ENCODE results near the gene MX1.

Gene MX1

DNA sequence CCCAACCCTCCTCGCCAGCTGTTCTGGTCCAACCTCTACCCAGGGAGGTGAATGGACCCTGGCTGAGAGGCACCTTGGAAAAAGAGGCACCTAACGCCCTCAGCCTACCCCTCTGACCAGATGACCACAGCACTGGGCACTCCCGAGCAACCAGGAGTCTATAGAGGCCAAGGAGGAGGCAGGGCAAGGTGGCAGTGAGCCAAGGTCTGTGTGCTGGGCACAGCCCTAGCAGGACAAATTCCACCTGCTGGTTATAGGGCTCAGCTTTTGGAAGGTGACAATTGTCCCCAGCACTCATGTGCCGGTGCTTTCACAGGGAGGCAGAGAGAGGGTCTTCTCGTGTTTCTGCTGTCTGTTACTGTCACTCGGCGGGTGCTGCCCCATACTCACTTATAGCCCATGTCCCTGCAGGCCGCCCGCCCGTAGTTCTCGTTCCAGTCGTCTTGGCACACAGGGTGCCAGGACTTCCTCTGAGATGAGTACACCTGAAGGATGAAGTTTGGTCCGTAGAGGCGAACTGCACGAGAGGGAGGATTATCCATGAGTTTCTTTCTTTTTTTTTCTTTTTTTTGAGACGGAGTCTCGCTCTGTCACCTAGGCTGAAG lies 54.1 kb downstream of the MX1 start:
- Mint-ChIP-seq H3K4me1 (peaks cover 24% of the 10 kb centered on the region), H3K27me3 (peaks cover 68% of the 10 kb centered on the region), H3K9me3 (no peaks in the 10 kb centered on the region), H3K4me3 (no peak overlapping the region), H3K27ac (no peak overlapping the region), H3K36me3 (no peaks in the 10 kb centered on the region)
- ATAC-seq = no peak

DNA sequence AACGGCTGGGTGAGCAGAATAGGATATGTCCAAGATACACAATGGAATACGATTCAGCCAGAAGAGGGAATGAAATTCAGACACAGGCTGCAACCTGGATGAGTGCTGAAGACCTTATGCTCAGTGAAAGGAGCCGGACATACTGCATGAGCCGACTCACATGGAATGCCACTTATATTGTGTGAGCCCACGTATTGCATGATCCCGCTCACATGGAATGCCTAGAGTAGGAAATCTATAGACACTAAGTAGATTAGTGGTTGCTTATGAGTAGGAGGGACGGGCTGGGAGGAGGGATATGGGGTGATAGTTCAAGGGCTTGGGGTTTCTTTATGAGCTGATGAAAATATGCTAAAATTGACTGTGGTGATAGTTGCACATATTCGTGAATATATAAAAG lies 55.2 kb downstream of the MX1 start:
- Mint-ChIP-seq H3K4me1 (peaks cover 24% of the 10 kb centered on the region), H3K27me3 (peaks cover 68% of the 10 kb centered on the region)

DNA sequence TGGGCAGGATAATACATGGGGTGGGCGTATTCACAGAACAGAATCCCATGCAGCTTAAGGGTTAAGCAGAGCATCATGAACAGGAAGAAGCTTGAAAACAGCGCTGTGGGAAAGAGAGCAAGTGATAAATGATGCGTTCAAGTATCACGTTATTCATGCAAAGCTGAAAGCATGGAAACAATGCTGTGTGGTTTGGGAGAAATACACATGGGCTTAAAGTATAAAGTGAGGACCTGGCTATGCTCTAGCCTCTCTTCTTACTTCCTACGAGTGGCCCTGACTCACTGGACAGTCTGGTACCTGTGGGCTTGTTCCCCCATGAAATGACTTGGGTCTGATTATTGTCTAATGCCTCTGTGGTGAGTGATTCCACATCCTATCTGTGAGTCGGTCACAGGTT lies 56.3 kb downstream of the MX1 start:
- ATAC-seq = no peak
- no peaks in the 10 kb centered on the region for H3K9me3 Mint-ChIP-seq
- no peak overlapping the region for H3K4me3 Mint-ChIP-seq
- H3K27ac Mint-ChIP-seq = no peak overlapping the region
- H3K27me3 Mint-ChIP-seq = peaks cover 72% of the 10 kb centered on the region
- H3K36me3 Mint-ChIP-seq = no peaks in the 10 kb centered on the region
- peaks cover 21% of the 10 kb centered on the region for H3K4me1 Mint-ChIP-seq

More for the DNA sequence above, 55.2 kb downstream of the MX1 start:
- Mint-ChIP-seq H3K4me3 (no peak overlapping the region), H3K9me3 (no peaks in the 10 kb centered on the region), H3K36me3 (no peaks in the 10 kb centered on the region), H3K27ac (no peak overlapping the region)
- ATAC-seq = no peak

DNA sequence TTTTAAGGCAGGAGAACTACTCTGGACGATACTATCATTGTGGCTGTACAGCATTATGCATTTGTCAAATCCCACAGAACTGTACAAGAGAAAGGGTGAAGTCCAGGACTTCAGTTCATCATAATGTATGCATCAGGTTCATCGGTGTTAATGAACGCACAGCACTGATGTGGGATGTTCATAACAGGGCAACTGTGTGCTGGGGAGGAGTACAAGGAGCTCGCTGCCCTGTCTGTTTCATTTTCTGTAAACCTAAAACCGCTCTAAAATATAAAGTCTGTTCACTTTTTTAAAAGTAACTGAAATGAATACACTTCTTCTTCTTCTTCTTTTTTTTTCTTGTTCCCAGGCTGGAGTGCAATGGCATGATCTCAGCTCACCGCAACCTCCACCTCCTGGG lies 56.9 kb downstream of the MX1 start:
- Mint-ChIP-seq H3K27ac (no peak overlapping the region), H3K36me3 (no peaks in the 10 kb centered on the region), H3K9me3 (no peaks in the 10 kb centered on the region), H3K27me3 (peaks cover 68% of the 10 kb centered on the region), H3K4me1 (peaks cover 14% of the 10 kb centered on the region), H3K4me3 (no peak overlapping the region)
- no peak for ATAC-seq

DNA sequence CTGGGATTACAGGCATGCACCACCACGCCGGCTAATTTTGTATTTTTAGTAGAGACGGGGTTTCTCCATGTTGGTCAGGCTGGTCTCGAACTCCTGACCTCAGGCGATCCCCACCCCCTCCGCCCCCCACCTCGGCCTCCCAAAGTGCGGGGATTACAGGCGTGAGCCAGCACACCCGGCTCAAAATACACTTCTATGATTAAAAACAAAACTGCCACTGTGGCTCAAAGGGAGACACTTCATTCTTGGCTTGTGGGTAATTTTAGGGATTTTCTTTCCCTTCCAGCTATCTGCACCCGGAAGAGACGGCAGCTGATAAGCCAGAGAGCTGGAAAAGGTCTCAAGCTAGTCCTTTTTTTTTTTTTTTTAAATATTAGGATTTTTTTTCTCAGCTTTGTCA lies 57.4 kb downstream of the MX1 start:
- Mint-ChIP-seq H3K27ac (no peak overlapping the region), H3K36me3 (no peaks in the 10 kb centered on the region), H3K4me3 (no peak overlapping the region), H3K27me3 (peaks cover 68% of the 10 kb centered on the region), H3K4me1 (peaks cover 13% of the 10 kb centered on the region), H3K9me3 (no peaks in the 10 kb centered on the region)
- ATAC-seq = no peak

DNA sequence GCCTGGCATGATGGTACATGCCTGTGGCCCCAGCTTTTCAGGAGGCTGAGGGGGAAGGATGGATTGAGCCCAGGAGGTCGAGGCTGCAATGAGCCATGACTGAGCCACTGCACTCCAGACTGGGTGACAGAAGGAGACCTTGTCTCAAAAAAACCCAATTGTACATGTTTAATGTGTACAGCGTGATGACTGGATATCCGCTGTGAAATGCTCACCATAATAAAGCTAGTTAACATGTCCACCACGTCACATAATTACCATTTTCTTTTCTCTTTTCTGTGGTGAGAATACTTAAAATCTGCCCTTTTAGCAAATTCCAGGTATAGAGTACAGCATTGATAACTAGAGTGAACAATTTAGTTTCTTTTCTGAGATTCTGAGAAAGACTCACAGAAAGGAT lies 57.9 kb downstream of the MX1 start:
- H3K9me3 Mint-ChIP-seq = no peaks in the 10 kb centered on the region

DNA sequence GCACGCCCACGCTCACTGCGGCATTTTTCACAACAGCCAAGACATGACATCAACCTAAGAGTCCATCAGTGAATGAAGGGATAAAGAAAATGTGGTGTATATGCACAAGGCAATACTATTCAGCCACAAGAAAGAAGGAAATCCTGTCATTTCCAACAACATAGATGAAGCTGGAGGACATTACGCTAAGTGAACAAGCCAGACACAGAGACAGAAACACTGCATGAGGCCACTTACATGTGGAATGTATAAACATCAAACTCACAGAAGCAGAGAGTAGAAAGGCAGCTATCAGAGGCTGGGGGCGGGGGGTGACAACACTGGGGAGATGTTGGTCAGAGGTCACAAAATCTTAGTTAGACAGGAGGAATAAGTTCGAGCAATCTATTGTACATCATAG lies 61.0 kb downstream of the MX1 start:
- peaks cover 12% of the 10 kb centered on the region for H3K4me1 Mint-ChIP-seq
- H3K4me3 Mint-ChIP-seq = no peak overlapping the region
- no peaks in the 10 kb centered on the region for H3K9me3 Mint-ChIP-seq
- H3K27ac Mint-ChIP-seq = no peak overlapping the region
- no peak for ATAC-seq
- H3K36me3 Mint-ChIP-seq = no peaks in the 10 kb centered on the region
- H3K27me3 Mint-ChIP-seq = peaks cover 45% of the 10 kb centered on the region

More for the DNA sequence above, 57.9 kb downstream of the MX1 start:
- Mint-ChIP-seq H3K36me3 (no peaks in the 10 kb centered on the region), H3K4me1 (peaks cover 13% of the 10 kb centered on the region), H3K27me3 (peaks cover 68% of the 10 kb centered on the region), H3K4me3 (no peak overlapping the region), H3K27ac (no peak overlapping the region)
- ATAC-seq = no peak

DNA sequence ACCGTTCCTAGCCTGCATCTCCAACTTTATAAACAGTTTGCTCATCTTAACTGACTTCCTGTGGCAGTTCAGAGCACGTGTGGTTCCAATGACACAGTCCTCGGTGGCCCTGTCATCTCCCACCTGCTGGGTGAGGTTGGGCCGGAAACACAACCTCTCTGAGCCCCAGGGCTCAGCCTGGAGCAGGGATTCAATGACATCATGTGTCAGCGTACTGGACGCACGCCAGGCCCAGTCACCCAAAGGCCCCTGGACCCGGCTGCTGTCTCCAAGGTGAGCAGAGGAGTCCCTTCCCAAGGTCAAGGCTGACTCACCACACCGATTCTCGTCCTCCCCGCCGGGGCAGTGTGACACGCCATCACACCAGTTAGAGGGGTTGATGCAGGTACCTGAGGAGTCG lies 62.0 kb downstream of the MX1 start:
- Mint-ChIP-seq H3K36me3 (no peaks in the 10 kb centered on the region), H3K27ac (no peak overlapping the region), H3K4me3 (no peak overlapping the region), H3K9me3 (no peaks in the 10 kb centered on the region), H3K4me1 (peaks cover 2% of the 10 kb centered on the region), H3K27me3 (peaks cover 40% of the 10 kb centered on the region)
- ATAC-seq = no peak

DNA sequence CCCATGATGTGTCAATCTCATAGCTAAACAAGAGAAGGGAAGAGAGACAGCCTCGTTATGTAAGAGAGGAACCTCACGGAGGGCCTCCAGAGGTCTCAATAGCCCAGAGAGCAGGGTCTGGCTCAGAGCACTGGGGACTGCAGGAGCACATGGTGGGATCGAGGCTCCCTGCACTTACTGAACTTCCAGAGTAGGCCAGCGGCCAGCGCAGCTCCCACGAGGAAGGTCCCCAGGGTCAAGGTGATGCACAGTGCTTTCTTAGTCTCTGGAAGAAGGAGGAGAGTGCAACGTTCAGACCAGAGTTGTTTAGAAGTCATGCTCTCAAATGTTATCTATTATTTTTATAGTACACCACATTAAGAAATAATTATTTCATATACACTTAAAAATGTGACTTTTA lies 63.3 kb downstream of the MX1 start:
- Mint-ChIP-seq H3K36me3 (no peaks in the 10 kb centered on the region), H3K27ac (no peak overlapping the region), H3K4me1 (no peaks in the 10 kb centered on the region), H3K27me3 (peaks cover 48% of the 10 kb centered on the region), H3K9me3 (no peaks in the 10 kb centered on the region), H3K4me3 (no peak overlapping the region)
- ATAC-seq = no peak

DNA sequence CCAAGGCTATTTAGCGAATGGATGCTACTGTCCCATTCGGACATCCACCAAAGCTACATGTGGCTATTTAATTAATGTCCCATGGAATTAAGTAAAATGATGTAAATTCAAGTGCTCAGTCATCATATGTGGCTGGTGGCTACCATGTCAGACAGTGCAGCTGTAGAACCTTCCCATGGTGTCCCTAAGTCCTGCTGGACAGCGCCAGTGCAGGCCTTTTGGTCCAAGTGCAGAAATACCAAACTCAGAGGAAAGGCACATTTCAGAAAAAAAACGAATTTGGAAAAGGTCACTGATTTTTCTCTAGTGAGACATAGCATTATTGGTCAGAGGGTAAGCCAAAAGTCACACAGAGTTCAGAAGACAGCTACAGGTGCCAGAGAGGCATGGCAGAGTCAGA lies 64.3 kb downstream of the MX1 start:
- ATAC-seq = no peak
- Mint-ChIP-seq H3K4me3 (no peak overlapping the region), H3K27ac (no peak overlapping the region), H3K27me3 (peaks cover 43% of the 10 kb centered on the region), H3K9me3 (no peaks in the 10 kb centered on the region), H3K4me1 (no peaks in the 10 kb centered on the region), H3K36me3 (no peaks in the 10 kb centered on the region)

DNA sequence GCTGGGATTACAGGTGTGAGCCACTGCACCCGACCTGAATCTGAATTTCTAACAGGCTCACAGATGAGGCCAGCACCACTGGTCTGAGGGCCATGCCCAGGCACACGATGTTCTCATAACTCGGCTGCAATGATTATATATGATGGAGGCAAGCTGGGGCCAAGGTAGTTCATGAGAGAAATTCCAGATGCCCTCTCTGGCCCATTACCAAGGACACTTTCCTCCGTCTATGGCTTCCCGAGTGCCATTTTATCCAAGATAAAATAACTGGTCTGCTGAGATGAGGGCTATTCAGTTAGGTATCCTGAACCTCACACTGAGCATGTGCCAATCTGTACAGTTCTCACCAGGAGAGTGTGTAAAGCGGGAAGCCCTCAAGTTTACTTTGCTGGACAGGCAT lies 65.4 kb downstream of the MX1 start:
- no peak overlapping the region for H3K27ac Mint-ChIP-seq
- peaks cover 40% of the 10 kb centered on the region for H3K27me3 Mint-ChIP-seq
- ATAC-seq = no peak
- H3K4me1 Mint-ChIP-seq = no peaks in the 10 kb centered on the region
- H3K9me3 Mint-ChIP-seq = no peaks in the 10 kb centered on the region
- no peaks in the 10 kb centered on the region for H3K36me3 Mint-ChIP-seq
- no peak overlapping the region for H3K4me3 Mint-ChIP-seq

DNA sequence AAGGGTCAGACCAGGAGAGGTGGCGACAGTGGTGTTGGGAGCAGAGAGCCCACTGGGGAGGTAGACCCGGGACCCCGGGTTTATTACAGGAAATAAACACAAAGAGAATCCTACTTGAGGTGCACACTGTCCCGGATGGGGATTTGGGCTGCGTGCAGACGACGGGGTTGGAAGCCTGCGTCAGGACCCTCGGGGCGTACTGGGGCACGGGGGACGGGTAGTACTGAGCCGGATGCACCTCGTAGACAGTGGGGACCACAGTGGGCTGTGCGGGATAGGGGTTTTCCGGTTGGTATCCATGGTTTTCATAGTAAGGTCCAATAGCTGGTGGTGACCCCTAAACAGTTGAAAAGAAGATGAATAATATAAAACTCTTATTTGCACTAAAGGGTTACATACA lies 68.2 kb downstream of the MX1 start:
- ATAC-seq = peak; percentile 35
- Mint-ChIP-seq H3K27ac (no peak overlapping the region), H3K36me3 (no peaks in the 10 kb centered on the region), H3K4me3 (no peak overlapping the region), H3K4me1 (no peaks in the 10 kb centered on the region), H3K9me3 (no peaks in the 10 kb centered on the region), H3K27me3 (peaks cover 27% of the 10 kb centered on the region)

DNA sequence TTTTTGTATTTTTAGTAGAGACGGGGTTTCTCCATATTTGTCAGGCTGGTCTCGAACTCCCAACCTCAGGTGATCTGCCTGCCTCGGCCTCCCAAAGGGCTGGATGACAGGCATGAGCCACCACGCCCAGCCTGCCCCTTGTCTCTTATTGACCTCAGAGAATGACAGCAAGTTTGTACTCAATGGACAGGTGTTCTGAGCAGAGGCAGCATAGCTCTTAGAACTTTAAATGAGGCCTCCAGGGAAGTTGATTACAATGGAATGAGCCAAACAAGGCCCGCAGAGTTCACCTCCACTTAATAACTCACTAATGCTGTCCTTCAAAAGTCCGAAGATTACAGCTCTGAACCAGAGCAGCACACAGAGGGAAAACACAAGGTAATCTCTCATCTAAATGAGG lies 71.0 kb downstream of the MX1 start:
- Mint-ChIP-seq H3K36me3 (no peaks in the 10 kb centered on the region), H3K27ac (no peak overlapping the region), H3K9me3 (no peaks in the 10 kb centered on the region), H3K27me3 (peaks cover 36% of the 10 kb centered on the region), H3K4me3 (no peak overlapping the region), H3K4me1 (no peaks in the 10 kb centered on the region)
- no peak for ATAC-seq

DNA sequence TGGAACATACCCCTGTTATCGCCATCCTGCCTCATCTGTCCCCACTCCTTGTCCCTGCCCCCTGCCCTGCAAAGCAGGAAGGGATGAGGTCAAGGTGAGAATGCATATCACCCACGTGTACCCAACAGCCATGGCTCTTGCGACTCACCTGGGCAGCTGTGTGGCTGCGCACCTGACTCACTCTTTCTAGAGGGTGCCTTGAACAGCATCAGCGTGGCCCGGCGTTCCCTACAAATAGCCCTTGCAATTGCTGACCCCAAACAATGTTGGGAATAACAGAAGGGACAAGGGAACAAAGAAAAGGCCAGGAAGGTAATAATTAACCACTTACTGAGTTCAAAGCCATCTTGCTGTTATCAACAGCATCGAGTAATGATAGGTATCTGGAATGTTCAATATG lies 71.7 kb downstream of the MX1 start:
- Mint-ChIP-seq H3K27me3 (peaks cover 41% of the 10 kb centered on the region), H3K4me1 (no peaks in the 10 kb centered on the region), H3K4me3 (no peak overlapping the region), H3K27ac (no peak overlapping the region), H3K36me3 (no peaks in the 10 kb centered on the region), H3K9me3 (no peaks in the 10 kb centered on the region)
- no peak for ATAC-seq

DNA sequence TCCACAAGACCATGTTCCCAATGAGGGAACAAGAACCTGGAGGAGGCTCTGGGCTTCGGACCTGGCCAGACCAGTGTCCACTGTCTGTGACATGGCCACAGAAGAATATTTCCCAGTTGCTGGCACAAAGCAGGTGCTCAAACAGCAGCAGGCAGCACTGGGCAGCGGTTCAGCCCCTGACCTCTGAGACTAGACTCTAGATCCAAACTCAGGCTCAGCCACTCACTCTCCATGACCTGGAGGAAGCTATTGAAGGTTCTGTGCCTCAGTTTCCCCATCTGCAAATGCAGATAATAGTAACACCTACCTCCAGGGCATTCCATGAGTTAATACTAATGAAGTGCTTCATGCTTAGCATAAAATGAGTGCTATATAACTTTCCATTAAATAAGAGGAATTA lies 73.9 kb downstream of the MX1 start:
- H3K4me1 Mint-ChIP-seq = no peaks in the 10 kb centered on the region
- no peak overlapping the region for H3K4me3 Mint-ChIP-seq
- no peak for ATAC-seq
- no peaks in the 10 kb centered on the region for H3K36me3 Mint-ChIP-seq
- H3K9me3 Mint-ChIP-seq = no peaks in the 10 kb centered on the region
- H3K27ac Mint-ChIP-seq = no peak overlapping the region
- H3K27me3 Mint-ChIP-seq = peaks cover 46% of the 10 kb centered on the region

DNA sequence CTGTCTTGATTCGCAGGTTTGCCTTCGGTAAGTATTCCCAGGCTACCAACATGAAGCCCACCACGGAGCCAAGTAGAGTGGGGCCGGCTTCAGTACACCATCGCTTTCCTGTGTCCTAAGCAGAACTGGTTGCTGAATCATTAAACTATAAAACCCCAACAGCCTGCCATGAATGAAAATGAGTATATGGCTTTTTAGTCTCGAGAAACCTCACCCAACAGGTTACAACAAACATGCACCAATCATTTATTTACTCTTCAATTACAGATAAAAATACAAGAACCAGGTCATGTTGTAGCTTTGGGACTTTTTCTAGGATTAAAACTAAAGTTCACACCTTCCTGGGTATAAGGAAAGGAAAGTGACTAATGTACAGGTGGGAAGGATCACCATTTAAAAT lies 74.3 kb downstream of the MX1 start:
- Mint-ChIP-seq H3K4me1 (no peaks in the 10 kb centered on the region), H3K27ac (no peak overlapping the region), H3K36me3 (no peaks in the 10 kb centered on the region), H3K4me3 (no peak overlapping the region), H3K27me3 (peaks cover 47% of the 10 kb centered on the region), H3K9me3 (no peaks in the 10 kb centered on the region)
- no peak for ATAC-seq

DNA sequence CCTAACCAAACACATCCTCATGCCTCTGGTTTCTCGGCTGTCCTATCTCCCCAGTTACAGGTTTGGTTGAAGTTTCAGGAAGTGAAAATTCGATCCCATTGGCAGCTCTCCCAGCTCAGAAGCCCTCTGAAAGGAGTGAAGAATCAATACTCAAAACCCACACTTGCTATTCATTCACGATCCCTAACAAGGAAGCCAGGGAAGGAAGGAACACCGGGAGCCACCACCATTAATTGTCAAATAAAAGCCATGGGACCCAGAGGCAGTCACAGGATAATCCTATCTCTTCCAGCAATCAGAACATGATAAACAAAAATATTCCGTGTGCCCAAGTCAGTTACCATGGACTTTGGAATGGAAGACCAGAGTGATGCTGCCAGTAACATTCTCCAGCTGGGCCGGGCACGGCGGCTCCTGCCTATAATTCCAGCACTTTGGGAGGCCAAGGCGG lies 74.9 kb downstream of the MX1 start:
- ATAC-seq = no peak
- no peaks in the 10 kb centered on the region for H3K36me3 Mint-ChIP-seq
- no peaks in the 10 kb centered on the region for H3K4me1 Mint-ChIP-seq
- no peak overlapping the region for H3K4me3 Mint-ChIP-seq
- peaks cover 47% of the 10 kb centered on the region for H3K27me3 Mint-ChIP-seq
- H3K27ac Mint-ChIP-seq = no peak overlapping the region
- H3K9me3 Mint-ChIP-seq = no peaks in the 10 kb centered on the region
